Measurements from ENCODE around the gene TIFAB.
"Not testable (repeated sequence)": the region's sequence is repeated elsewhere in the genome, so short reads cannot be mapped to it uniquely, and the experiment has no call there.

TIFAB gene, protein sequence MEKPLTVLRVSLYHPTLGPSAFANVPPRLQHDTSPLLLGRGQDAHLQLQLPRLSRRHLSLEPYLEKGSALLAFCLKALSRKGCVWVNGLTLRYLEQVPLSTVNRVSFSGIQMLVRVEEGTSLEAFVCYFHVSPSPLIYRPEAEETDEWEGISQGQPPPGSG

DNA sequence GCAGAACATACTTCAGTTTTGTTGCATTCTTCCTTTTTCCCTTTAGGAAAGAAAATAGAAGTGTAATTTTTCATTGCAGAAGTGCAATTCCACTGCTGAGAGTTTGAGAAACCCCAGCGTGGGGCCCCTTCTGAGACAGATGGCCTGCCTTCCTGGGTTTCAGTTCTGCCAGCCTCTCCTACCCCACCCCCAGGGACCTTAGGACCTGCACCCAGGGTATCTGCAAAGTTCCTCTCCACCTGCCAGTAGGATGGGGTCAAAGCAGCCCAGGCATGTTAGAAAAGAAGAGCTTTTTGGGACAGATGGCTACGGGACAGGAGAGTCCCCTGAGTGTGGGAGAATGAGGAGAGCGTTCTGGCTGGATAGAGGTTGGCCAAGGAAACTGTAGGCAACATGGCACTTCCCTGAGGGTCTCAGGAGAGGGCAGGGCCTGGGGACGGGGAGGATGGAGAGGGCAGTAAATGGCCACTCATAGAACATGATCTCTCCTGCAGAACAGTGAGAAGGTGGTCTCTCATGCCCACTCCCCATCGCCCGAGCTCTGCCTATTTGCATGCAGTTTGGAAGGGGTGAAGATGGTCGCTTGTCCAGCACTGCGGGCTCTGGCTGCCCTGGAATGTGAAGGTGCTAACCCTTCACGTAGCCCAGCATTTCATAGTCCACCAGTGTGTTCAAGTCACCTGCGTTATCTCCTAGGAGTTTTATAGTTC, at the start of gene TIFAB:
TIFAB (minus strand) TSS at position 31 of the 710 bp plus-strand sequence. CDS start 2,412 bp downstream, outside the sequence.
- no peak for DNase-seq (ENCODE audit: low spot score)

DNA sequence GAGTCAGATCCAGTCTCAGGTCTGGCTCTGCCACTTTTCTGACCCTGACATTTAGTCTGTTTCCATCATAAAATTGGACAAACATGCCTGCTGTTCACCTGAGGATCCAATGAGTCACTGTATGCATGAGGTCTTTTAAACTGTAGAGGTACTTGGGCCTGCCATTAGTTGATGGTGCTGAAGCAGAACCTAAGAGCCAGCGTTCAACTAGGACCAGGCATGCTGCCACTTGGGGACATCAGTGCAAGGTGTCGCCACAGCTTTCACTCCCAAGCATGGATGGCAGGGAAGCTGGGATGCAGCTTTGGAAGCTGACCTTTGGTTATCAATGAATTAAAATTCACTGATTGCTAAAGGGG, 46.5 kb upstream of the TIFAB start:
- no peak for DNase-seq (ENCODE audit: low spot score)

DNA sequence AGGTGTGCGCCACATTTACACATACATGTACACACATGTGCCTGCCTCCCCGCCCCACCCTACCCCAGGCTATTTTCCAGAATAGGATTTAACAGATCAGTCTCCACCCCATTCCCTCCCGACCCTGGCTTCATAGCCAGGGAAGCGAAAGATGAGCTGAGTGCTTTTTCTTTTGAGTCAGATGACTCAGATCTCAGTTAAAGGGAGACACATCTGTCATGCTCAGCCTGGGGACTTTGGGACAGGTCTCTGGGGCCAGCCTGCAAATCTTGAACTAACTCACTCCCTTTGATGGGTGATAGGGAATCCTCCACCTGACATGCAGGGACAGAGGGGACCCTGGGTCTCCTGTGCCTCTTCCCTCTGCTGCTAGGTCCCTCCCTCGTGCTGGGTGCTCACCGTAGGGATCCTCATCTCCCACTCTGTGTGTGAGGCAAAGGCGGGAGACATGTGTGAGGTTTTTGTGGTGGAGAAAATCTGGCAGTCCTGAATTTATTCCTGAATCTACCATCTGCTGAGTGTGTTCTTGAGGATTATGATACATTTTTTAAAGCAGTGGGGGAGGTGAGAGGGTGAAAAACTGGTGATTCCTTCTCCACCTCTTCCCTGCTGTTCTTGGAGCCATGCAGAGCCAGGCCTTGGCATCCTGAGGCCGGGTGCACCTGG, 46.0 kb upstream of the TIFAB start:
- DNase-seq (ENCODE audit: low spot score) = no peak

- DNase-seq (ENCODE audit: low spot score) = not testable (repeated sequence)
Observed at GRCh38 chr5:135495531-135495930, 43.4 kb upstream of the TIFAB start.

- DNase-seq (ENCODE audit: low spot score) = no peak
Observed at GRCh38 chr5:135494196-135494595, 42.0 kb upstream of the TIFAB start.

- no peak for DNase-seq (ENCODE audit: low spot score)
Observed at GRCh38 chr5:135493406-135494180, 41.4 kb upstream of the TIFAB start.

- no peak for DNase-seq (ENCODE audit: low spot score)
Observed at GRCh38 chr5:135492319-135492626, 40.1 kb upstream of the TIFAB start.

GRCh38 chr5:135491552-135492318, 39.6 kb upstream of the TIFAB start:
- no peak for DNase-seq (ENCODE audit: low spot score)

DNA sequence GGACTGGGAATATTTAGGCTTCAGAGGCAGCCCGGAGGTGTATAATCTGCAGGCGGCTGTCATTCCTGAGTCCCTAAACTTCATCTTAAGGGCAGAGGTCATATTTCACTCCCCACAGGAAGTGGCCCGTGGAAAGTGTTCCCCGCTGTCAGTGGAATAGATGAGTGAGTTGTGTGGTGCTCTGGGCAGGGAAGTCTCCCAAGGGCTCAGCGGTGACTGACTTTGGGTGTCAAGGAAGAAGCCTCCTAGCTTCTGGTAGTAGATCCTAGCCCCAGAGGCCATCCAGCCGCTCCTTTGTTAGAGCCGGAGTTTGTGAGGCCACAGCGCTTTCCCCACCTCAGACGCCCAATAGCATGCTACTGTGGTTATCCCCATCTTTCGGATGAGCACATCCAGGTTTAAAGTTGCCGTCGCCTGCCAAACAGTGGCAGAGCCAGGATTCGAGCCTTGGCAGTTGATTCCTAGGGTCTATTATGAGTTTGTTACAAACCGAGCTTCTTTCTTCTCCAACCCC, 38.9 kb upstream of the TIFAB start:
- no peak for DNase-seq (ENCODE audit: low spot score)

- no peak for DNase-seq (ENCODE audit: low spot score)
Observed at GRCh38 chr5:135490245-135491037, 38.3 kb upstream of the TIFAB start.

GRCh38 chr5:135489466-135490244, 37.5 kb upstream of the TIFAB start:
- no peak for DNase-seq (ENCODE audit: low spot score)

- peak; percentile 32 for DNase-seq (ENCODE audit: low spot score)
Observed at GRCh38 chr5:135488727-135489465, 36.7 kb upstream of the TIFAB start.

- DNase-seq (ENCODE audit: low spot score) = no peak
Observed at GRCh38 chr5:135487839-135488514, 35.8 kb upstream of the TIFAB start.

GRCh38 chr5:135487037-135487395, 34.9 kb upstream of the TIFAB start:
- no peak for DNase-seq (ENCODE audit: low spot score)

DNA sequence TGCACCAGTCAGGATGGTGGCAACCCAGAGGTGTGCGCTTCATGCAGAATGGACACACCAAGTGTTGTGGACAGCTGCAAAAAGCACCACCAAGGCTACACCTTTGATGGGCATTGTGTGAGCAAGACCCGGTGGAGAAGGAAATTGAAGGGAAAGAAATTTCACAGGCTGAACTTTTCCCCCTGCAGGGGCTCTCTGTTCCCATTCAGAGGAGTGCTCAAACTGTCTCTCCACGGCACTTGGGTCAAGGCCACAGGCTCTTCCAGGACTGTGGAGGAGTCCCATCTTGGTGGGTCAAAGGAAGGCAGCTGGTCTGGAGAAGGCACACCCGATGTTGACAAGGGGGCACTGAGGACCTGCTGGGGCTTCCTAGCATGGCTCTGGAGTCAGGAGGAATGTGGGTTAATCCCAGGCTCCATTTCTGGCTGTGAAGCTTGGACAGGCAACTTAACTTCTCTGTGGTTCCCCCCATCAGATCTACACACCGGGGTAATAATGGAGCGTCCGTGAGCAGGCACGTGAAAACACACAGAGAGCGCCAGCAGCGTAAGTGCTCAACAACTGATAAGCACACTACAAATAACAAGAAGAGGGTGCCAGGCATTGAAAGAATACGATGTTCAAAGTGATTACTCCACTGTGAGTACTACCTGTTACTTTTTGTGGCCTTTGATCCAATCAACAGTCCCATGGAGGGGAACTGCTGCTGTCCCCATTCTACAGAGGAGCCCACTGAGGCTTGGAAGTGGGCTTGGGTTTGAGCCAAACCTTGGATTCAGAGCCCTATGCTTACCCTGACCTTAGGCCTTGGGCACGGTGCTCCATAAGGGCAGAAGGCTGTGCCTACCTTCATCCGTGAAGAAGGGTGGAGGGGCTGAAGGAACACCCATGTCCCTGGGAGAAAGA, 34.2 kb upstream of the TIFAB start:
- DNase-seq (ENCODE audit: low spot score) = no peak

- no peak for DNase-seq (ENCODE audit: low spot score)
Observed at GRCh38 chr5:135484674-135485086, 32.5 kb upstream of the TIFAB start.

- DNase-seq (ENCODE audit: low spot score) = no peak
Observed at GRCh38 chr5:135483254-135483653, 31.1 kb upstream of the TIFAB start.

DNA sequence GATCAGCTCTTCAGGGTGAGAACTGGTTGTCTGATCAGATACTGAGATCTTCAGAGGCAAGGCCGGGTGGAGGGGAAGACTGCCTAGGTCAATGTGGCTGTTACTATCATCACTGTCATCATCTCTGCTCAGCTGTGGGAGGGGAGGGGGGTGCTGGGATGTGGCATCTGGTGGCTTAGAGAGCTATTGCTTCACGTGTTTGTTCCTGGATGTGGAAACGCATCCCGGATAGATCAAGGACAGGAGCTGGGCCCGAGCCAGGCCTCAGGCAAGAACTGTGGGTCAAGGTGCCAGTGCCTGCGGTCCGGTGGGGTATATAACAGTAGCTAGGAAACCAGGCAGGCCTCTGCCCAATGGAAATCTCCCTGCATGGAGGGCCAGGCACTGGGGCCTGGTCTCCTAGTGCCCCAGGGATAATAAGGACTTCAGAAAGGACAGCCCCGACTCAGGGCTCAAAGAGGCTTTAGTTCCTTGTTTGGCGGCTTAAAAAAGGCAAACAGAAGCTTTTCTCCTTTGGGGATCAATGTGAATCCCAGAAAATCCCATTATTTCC, 30.3 kb upstream of the TIFAB start:
- no peak for DNase-seq (ENCODE audit: low spot score)
